ENCODE results near the gene PPP1R12B. TPM values are rescaled to one million over a fixed set of nuclear protein-coding genes. Genes with fewer than 3 reads are reported as not detected.

PPP1R12B gene
- total and polyA plus RNA-seq, 4 donors: 4.0 to 31.6 (median 9.7) TPM

DNA sequence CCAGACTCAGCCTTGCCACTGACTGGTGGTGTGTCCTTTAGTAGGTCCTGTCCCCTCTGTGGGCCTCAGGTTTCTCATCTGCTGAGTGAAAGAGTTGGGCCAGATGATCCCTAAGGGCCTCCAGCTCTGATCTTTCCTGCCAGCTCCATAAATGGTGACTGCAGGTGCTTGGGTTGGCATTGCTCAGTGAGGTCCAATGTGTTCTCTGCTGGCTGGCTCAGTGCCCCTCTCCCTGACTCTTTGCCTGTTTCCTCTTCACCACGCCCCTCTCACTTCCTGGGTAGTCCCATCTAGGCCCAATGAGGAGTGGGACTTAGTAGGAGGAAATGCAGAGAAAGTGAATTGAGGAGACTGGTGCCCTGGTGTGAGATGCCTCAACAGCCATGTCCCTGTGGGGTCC, 43.3 kb upstream of the PPP1R12B start:
- TF ChIP-seq EGR1 (IDR thresholded peaks at IDR 0.05; ENCODE audit: low read depth in 2 of 2) (no peak), RXRA (IDR thresholded peaks at IDR 0.05) (no peak), NR2F2 (IDR thresholded peaks at IDR 0.05) (no peak), HNF4A (conservative IDR thresholded peaks at IDR 0.05) (no peak), FOXA2 (IDR thresholded peaks at IDR 0.05) (no peak), RAD21 (IDR thresholded peaks at IDR 0.05) (no peak), FOXA1 (IDR thresholded peaks at IDR 0.05) (no peak), TAF1 (conservative IDR thresholded peaks at IDR 0.05) (no peak), HNF4G (IDR thresholded peaks at IDR 0.05) (no peak)
- TF ChIP-seq, protein P1, sequence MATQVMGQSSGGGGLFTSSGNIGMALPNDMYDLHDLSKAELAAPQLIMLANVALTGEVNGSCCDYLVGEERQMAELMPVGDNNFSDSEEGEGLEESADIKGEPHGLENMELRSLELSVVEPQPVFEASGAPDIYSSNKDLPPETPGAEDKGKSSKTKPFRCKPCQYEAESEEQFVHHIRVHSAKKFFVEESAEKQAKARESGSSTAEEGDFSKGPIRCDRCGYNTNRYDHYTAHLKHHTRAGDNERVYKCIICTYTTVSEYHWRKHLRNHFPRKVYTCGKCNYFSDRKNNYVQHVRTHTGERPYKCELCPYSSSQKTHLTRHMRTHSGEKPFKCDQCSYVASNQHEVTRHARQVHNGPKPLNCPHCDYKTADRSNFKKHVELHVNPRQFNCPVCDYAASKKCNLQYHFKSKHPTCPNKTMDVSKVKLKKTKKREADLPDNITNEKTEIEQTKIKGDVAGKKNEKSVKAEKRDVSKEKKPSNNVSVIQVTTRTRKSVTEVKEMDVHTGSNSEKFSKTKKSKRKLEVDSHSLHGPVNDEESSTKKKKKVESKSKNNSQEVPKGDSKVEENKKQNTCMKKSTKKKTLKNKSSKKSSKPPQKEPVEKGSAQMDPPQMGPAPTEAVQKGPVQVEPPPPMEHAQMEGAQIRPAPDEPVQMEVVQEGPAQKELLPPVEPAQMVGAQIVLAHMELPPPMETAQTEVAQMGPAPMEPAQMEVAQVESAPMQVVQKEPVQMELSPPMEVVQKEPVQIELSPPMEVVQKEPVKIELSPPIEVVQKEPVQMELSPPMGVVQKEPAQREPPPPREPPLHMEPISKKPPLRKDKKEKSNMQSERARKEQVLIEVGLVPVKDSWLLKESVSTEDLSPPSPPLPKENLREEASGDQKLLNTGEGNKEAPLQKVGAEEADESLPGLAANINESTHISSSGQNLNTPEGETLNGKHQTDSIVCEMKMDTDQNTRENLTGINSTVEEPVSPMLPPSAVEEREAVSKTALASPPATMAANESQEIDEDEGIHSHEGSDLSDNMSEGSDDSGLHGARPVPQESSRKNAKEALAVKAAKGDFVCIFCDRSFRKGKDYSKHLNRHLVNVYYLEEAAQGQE (IDR thresholded peaks at IDR 0.05): no peak
- TF ChIP-seq, protein P2, sequence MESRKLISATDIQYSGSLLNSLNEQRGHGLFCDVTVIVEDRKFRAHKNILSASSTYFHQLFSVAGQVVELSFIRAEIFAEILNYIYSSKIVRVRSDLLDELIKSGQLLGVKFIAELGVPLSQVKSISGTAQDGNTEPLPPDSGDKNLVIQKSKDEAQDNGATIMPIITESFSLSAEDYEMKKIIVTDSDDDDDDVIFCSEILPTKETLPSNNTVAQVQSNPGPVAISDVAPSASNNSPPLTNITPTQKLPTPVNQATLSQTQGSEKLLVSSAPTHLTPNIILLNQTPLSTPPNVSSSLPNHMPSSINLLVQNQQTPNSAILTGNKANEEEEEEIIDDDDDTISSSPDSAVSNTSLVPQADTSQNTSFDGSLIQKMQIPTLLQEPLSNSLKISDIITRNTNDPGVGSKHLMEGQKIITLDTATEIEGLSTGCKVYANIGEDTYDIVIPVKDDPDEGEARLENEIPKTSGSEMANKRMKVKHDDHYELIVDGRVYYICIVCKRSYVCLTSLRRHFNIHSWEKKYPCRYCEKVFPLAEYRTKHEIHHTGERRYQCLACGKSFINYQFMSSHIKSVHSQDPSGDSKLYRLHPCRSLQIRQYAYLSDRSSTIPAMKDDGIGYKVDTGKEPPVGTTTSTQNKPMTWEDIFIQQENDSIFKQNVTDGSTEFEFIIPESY (IDR thresholded peaks at IDR 0.05): no peak
- TF ChIP-seq, protein P3, sequence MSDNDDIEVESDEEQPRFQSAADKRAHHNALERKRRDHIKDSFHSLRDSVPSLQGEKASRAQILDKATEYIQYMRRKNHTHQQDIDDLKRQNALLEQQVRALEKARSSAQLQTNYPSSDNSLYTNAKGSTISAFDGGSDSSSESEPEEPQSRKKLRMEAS (IDR thresholded peaks at IDR 0.05): no peak
- TF ChIP-seq, protein P4, sequence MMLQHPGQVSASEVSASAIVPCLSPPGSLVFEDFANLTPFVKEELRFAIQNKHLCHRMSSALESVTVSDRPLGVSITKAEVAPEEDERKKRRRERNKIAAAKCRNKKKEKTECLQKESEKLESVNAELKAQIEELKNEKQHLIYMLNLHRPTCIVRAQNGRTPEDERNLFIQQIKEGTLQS (IDR thresholded peaks at IDR 0.05): no peak
- no peak for DNase-seq (ENCODE audit: low spot score)
- Histone ChIP-seq H3K4me1 (ENCODE audit: control insufficient read depth in 4 of 4, insufficient read depth in 4 of 4, low read length in 3 of 4) (no peaks in the 10 kb centered on the region), H3K9ac (ENCODE audit: low read depth in 1 of 2, low read length in 2 of 2) (no peak overlapping the region), H3K4me3 (ENCODE audit: low read depth in 1 of 3, low read length in 3 of 3) (no peak overlapping the region), H3K27me3 (ENCODE audit: control insufficient read depth in 4 of 4, insufficient read depth in 4 of 4, low read length in 3 of 4) (peaks cover 0 to 3% (median 0%) of the 10 kb centered on the region in 4 donors), H3K9me3 (ENCODE audit: control insufficient read depth in 4 of 4, low read length in 3 of 4) (no peaks in the 10 kb centered on the region), H3K27ac (ENCODE audit: low read depth in 1 of 2, low read length in 2 of 2) (no peak overlapping the region), H3K36me3 (ENCODE audit: control insufficient read depth in 4 of 4, insufficient read depth in 3 of 4, low read depth in 1 of 4, low read length in 3 of 4) (no peaks in the 10 kb centered on the region)
- 79% methylated on average over 1 of the region's 1 CpG for WGBS

DNA sequence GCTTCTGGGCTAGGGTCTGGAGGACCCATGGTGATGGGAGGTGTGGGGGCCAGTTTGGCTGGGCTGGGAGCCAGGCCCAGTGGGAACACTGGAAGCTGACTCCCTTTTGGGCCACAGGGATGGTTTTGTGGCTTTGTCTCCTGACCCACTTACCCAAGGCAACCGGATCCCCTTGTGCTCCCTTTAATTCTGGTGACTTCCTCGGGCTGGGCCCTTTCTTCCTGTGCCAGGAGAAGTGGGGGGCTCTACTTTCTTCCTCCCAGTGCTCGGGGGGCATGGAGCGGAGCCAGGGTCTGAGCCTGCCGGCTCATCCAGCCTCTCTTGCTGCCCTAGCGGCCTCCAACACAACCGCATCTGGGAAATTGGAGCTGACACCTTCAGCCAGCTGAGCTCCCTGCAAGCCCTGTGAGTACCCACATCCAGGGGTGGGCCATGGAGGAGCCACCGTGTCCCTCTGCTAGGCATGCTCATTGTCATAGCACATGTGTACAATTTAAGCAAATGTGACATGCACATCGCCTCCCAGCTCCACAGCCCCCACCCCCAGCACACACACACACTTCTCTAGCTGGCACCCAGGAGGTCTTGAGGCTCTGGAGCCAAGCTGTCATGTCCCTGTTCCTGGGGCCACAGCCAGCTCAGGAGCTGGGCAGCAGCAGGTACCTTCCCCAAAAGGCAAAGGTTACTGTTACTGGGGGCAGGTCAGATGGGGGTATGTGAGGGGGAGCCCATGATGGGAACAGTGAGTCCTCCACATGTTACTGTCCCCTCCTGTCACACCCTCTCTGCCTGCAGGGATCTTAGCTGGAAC, 41.8 kb upstream of the PPP1R12B start:
- Histone ChIP-seq H3K27me3 (ENCODE audit: control insufficient read depth in 4 of 4, insufficient read depth in 4 of 4, low read length in 3 of 4) (no peaks in the 10 kb centered on the region), H3K4me3 (ENCODE audit: low read depth in 1 of 3, low read length in 3 of 3) (no peak overlapping the region), H3K4me1 (ENCODE audit: control insufficient read depth in 4 of 4, insufficient read depth in 4 of 4, low read length in 3 of 4) (no peaks in the 10 kb centered on the region), H3K9me3 (ENCODE audit: control insufficient read depth in 4 of 4, low read length in 3 of 4) (no peaks in the 10 kb centered on the region), H3K27ac (ENCODE audit: low read depth in 1 of 2, low read length in 2 of 2) (no peak overlapping the region), H3K9ac (ENCODE audit: low read depth in 1 of 2, low read length in 2 of 2) (no peak overlapping the region), H3K36me3 (ENCODE audit: control insufficient read depth in 4 of 4, insufficient read depth in 3 of 4, low read depth in 1 of 4, low read length in 3 of 4) (no peaks in the 10 kb centered on the region)
- TF ChIP-seq GABPA (IDR thresholded peaks at IDR 0.05 in 1 of 2, conservative IDR thresholded peaks at IDR 0.05 in 1 of 2): no peak
- no peak for TF ChIP-seq HNF4G (IDR thresholded peaks at IDR 0.05)
- TF ChIP-seq, protein P4 (IDR thresholded peaks at IDR 0.05): no peak
- TF ChIP-seq, protein P1 (IDR thresholded peaks at IDR 0.05): no peak
- TF ChIP-seq JUND (IDR thresholded peaks at IDR 0.05): no peak
- no peak for TF ChIP-seq RXRA (IDR thresholded peaks at IDR 0.05)
- TF ChIP-seq HNF4A (conservative IDR thresholded peaks at IDR 0.05): no peak
- TF ChIP-seq, protein P3 (IDR thresholded peaks at IDR 0.05): no peak
- TF ChIP-seq, protein P5, sequence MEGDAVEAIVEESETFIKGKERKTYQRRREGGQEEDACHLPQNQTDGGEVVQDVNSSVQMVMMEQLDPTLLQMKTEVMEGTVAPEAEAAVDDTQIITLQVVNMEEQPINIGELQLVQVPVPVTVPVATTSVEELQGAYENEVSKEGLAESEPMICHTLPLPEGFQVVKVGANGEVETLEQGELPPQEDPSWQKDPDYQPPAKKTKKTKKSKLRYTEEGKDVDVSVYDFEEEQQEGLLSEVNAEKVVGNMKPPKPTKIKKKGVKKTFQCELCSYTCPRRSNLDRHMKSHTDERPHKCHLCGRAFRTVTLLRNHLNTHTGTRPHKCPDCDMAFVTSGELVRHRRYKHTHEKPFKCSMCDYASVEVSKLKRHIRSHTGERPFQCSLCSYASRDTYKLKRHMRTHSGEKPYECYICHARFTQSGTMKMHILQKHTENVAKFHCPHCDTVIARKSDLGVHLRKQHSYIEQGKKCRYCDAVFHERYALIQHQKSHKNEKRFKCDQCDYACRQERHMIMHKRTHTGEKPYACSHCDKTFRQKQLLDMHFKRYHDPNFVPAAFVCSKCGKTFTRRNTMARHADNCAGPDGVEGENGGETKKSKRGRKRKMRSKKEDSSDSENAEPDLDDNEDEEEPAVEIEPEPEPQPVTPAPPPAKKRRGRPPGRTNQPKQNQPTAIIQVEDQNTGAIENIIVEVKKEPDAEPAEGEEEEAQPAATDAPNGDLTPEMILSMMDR (IDR thresholded peaks at IDR 0.05; ENCODE audit: low read depth, low read length, missing input control): no peak
- no peak for TF ChIP-seq FOXA1 (IDR thresholded peaks at IDR 0.05)
- TF ChIP-seq FOXA2 (IDR thresholded peaks at IDR 0.05): no peak
- no peak for TF ChIP-seq RAD21 (IDR thresholded peaks at IDR 0.05)
- TF ChIP-seq TAF1 (conservative IDR thresholded peaks at IDR 0.05): no peak
- no peak for TF ChIP-seq YY1 (IDR thresholded peaks at IDR 0.05)
- TF ChIP-seq EGR1 (IDR thresholded peaks at IDR 0.05; ENCODE audit: low read depth in 2 of 2): no peak
- no peak for DNase-seq (ENCODE audit: low spot score)
- WGBS: 92% methylated on average over 9 of the region's 9 CpGs

All from liver (tissue), 9 donors.